DMS79 treated with DMSO at 0.1 percent for 48 hours (cell line): ENCODE data around the gene RAB6C.
"Not testable (repeated sequence)": the region's sequence is repeated elsewhere in the genome, so short reads cannot be mapped to it uniquely, and the experiment has no call there.

Experiments used
- DNase-seq: peaks from one replicate; lab custom pipeline; 2025; lab: John Stamatoyannopoulos, UW

Gene RAB6C

DNA sequence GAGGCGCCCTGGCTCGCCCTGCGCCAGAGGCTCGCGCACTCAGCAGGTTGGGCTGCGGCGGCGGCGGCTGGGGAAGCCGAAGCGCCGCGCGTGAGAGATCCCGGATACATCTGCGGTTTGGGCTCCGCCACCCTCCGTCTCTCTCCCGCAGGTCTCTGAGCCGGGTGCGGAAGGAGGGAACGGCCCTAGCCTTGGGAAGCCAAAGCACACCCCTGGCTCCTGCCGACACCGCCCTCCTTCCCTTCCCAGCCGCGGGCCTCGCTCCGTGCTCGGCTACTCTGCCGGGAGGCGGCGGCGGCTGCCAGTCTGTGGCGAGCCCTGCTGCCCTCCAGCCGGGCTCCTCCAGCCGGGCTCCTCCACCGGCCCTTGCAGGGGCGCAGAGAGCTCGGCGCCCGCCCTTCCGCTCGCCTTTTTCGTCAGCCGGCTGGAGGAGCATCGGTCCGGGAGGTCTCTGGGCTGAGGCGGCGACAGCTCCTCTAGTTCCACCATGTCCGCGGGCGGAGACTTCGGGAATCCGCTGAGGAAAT lies at the start of gene RAB6C:
Gene RAB6C (plus strand): TSS at position 38 of the 527 bp plus-strand sequence. CDS start 450 bp downstream, at position 488.
- DNase-seq: peak; percentile 18

- no peak for DNase-seq
Measured at GRCh38 chr2:129930451-129930850, 49.0 kb upstream of the RAB6C start.

- DNase-seq: not testable (repeated sequence)
Measured at GRCh38 chr2:129933387-129933786, 46.1 kb upstream of the RAB6C start.

DNA sequence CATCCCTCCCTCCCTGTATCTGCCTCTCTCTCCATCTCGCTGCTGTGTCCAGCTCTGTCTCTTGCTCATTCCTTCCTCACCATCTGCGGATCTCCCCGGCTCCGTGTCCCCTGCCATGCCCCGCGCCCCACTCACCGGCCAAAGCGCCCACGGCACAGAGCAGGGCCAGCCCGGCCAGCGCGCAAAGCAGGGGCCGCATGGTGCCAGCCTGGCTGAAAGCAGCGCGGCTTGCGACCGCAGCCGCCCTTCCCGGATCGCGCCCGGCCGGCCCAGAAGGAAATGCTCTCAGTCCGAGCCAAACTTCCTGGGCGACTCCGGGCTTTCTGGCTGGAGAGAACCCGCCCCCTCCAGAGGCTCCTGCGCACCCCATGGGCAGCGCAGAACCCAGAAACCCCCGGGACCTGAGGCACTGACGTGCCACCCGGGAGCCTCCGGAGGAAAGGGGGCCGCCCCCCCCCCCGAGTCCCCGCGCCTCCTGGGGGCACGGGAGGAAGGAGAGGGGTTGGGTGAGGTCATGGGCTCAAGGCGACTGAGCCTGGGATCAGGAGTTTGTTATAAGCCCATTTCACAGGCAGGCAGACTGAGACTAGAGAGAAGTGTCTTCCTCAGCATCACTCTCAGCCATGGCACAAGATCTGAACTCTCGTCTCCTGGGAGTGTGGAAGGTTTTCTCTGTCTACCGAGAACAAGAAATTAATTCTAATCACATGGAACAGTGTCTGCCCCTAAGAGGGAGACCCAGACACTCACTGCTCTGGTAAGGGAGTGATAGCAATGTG lies 45.2 kb upstream of the RAB6C start:
- DNase-seq: peak; percentile 7

DNA sequence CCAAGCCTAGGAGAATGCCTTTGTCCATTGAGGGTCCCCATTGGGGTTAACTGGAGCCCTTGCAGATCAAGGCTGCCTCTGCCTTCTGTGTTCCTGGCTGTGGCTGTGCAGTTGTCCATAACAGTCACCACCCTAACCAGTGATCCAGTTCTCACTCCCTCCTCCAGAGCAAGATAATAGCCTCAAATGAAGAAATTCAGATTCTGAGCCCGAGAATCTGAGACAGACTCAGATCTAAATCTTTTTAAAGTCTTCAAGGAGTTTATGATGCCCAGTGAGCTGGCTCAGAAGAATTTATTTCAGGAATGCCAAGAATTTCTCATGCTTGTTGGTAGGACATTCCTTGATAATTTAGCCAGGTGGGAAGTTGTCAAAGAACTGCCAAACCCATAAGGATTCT lies 44.3 kb upstream of the RAB6C start:
- DNase-seq: no peak

GRCh38 chr2:129936334-129936934 lies 43.0 kb upstream of the RAB6C start:
- peak; percentile 64 for DNase-seq

DNA sequence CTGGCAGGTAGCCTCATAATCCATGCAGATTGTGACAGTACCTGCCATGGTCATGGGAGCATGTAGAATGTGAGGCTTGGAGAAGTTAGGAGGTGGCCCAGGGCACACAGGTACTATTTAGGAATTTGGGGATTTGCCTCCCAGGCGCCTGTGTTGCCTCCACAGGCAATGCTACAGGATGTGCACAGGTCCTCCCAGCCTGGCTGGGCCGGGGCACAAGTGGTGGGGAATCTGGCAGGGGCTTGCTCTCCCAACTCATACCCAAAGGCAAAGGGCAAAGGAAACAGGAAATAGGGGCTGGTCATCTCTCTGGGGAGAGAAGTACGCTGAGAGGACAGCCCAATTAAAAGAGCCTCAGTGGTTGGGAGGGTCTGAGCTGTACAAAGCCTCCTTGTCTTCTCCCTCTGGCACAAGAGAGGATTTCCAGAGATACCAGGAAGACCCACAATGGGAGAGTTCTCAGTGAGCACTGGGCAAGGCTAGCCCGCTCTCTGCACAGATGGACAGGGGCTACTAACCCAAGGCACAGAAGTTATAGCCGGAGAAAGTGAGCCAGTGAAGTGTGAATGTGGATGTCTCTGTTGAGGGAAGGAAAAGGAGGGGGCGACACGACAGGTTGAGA lies 40.5 kb upstream of the RAB6C start:
- not testable (repeated sequence) for DNase-seq

- DNase-seq: not testable (repeated sequence)
Measured at GRCh38 chr2:129943456-129943855, 36.0 kb upstream of the RAB6C start.

DNA sequence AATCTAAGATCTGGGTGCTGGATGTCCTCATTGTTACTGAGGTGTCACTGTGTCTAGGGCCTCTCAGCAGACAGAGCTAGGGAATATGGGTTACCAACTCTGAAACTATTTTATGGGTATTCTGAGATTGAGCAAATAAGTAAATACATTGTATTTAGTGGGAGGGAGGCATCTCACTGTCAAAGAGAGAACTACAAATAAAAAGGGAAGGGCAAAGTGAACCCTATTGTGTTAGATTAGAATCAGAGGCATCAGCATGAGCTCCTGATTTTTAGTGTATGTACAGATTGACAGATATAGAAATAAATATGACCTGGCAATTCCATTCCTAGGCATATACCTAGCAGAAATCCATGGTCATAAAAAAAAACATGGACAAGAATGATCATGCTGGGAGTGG lies 33.9 kb upstream of the RAB6C start:
- DNase-seq: no peak

DNA sequence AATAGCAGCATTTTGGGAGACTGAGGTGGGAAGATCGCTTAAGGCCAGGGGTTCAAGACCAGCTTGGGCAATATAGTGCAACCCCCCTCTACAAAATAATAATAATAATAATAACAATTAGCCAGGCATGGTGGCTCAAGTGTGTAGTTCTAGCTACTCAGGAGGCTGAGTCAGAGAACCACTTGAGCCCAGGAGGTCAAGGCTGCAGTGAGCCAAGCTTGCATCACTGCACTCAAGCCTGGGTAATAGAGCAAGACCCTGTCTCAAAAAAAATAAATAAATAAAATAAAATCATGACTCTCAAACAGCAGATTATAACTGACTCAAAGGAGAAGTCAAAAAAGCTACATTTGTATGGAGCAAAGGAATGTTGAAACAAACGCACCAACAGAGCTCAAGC lies 31.8 kb upstream of the RAB6C start:
- not testable (repeated sequence) for DNase-seq

DNA sequence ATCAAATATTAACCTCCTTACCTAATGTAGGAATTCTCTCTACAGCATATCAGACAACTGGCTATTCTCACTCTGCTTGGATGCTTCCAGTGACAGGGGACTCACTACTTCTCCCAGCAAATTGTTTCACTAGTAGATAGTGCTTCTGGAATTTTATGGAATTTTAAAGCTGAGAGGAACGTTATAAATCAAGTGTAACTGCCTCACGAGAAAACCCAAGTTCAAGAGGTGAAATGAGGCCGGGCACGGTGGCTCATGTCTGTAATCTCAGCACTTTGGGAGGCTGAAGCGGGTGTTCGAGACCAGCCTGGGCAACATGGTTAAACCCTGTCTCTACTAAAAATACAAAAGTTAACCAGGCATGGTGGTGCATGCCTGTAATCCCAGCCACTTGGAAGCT lies 23.3 kb upstream of the RAB6C start:
- DNase-seq: not testable (repeated sequence)

- no peak for DNase-seq
Measured at GRCh38 chr2:129957891-129958290, 21.6 kb upstream of the RAB6C start.

DNA sequence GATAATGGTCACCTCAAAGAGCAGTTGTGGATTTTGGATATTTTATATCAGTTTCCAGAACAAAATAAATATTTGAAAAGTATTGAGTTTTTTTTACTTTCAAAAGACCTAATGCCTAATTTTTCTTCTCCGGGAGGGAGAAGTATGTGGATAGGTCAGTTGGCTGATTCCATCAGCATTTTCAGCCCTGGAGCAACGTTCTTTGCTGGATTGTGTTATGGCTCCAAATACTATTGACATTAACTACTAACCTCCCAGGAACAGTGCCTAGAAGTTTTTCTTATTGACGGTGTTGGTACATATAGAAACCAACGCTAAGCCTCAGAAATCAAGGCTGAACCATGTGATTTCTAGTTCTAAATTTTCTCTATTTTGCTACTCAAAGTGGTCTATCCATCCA lies 20.7 kb upstream of the RAB6C start:
- DNase-seq: not testable (repeated sequence)

DNA sequence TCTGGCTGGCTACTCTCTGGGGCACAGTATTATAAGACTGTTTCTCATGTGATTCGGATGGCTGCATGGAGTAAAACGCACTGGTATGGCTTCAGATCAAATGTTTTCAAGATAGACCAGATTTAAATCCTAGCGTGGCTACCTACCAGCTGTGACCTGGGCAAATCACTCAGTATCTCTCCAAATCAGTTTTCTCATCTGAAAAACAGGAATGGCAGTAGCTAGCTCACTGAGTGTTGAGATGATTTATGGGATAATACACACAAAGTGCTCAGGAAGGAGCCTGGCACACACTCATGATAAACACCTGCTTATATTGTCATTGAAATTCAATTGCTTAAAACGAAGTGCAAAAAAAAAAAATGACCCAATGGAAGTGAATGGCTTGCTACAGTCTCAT lies 10.9 kb upstream of the RAB6C start:
- DNase-seq: peak; percentile 91

DNA sequence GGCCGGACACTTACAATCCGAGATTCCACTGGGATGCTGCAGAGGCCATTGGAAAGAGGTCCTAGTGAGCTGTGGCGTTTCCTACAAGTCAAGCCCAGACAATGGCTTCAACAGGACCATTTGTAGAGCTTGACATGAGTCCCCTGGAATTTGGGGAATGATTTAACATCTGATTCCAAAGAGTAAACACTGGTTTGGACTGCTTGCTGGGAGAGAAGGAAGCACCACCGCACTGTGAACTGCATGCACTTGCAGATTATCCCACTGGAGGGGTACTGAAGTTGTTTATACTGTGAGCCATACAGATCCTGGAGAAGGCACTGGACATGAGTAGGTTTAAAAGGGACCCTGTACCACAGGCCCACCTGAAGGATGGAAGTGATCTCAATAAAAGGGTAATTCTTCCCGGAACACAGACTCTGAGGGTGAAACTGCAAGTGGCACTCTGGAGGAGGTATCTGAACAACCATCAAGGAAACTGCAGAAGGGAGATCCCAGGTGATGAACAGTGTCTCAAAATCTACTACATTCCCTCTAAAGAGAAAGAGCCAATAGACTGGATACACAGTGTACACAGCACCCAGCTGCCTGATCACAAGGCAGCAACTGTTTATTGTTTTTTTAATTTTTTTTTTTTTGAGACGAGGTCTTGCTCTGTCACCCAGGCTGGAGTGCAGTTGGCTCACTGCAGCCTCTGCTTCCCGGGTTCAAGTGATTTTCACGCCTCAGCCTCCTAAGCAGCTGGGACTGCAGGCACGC lies 4.3 kb upstream of the RAB6C start:
- DNase-seq: no peak

DNA sequence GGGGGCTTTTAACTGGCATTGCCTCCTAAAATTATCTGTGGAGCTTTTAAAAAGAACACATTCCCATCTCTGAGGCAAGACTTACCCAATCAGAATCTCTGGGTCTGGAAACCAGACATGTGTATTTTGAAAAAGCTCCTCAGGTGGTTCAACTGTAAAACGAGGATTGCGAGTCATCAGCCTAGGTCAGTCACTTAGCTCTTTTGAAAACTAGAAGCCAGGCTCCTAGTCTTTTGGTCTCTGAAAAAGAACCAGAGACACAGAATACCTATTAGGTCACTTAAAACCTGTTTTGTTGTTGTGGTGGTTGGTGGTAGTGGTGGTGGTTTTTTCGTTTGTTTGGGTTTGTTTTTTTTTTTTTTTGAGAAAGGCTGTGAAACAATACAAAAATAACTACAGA lies 2.5 kb upstream of the RAB6C start:
- not testable (repeated sequence) for DNase-seq

DNA sequence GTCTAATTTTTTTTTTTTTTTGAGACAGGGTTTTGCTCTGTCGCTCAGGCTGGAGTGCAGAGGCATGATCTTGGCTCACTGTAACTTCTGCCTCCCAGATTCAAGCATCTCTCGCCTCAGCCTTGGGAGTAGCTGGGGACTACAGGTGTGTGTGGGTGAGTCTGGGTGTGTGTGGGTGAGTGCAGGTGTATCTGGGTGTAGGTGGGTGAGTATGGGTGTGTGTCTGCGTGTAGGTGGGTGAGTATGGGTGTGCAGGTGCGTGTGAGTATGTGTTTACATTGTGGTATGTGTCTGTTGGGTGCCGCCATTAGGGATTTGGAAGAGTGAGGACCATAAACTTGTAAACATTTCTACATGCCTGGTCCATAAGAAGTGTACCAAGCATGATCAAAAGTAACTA lies 1.5 kb upstream of the RAB6C start:
- DNase-seq: no peak

- peak; percentile 28 for DNase-seq
Measured at GRCh38 chr2:129980246-129980645, 780 bp downstream of the RAB6C start.

GRCh38 chr2:129981689-129982088 lies 2.2 kb downstream of the RAB6C start:
- not testable (repeated sequence) for DNase-seq

- no peak for DNase-seq
Measured at GRCh38 chr2:129984426-129984825, 5.0 kb downstream of the RAB6C start.

- DNase-seq: not testable (repeated sequence)
Measured at GRCh38 chr2:129992415-129993006, 13.0 kb downstream of the RAB6C start.

- not testable (repeated sequence) for DNase-seq
Measured at GRCh38 chr2:129993151-129993550, 13.7 kb downstream of the RAB6C start.
